HG03060 (cell line): ENCODE measurements around the gene C1orf141.
"Not testable (repeated sequence)": the region's sequence is repeated elsewhere in the genome, so short reads cannot be mapped to it uniquely, and the experiment has no call there.

ENCODE experiments used
- ATAC-seq: cut with Tn5 transposase; IDR thresholded peaks from one replicate; pipeline ENCODE4 v1.9.1; 2021; ENCODE audit warnings: low read depth, moderate number of reproducible peaks; ENCODE audit not compliant: unreplicated experiment

Gene C1orf141

GRCh38 chr1:67089685-67090208, 45.0 kb downstream of the C1orf141 start:
- no peak for ATAC-seq

GRCh38 chr1:67088440-67088839, 46.3 kb downstream of the C1orf141 start:
- ATAC-seq, result no peak

GRCh38 chr1:67085326-67085725, 49.4 kb downstream of the C1orf141 start:
- ATAC-seq, result no peak

- no peak for ATAC-seq
Observed at GRCh38 chr1:67084765-67085318, 49.9 kb downstream of the C1orf141 start.

GRCh38 chr1:67078291-67078690, 56.5 kb downstream of the C1orf141 start:
- no peak for ATAC-seq

GRCh38 chr1:67077593-67077992, 57.2 kb downstream of the C1orf141 start:
- ATAC-seq, result no peak

- no peak for ATAC-seq
Observed at GRCh38 chr1:67072749-67073148, 62.0 kb downstream of the C1orf141 start.

- ATAC-seq, result not testable (repeated sequence)
Observed at GRCh38 chr1:67067655-67068054, 67.1 kb downstream of the C1orf141 start.

- no peak for ATAC-seq
Observed at GRCh38 chr1:67062412-67062811, 72.4 kb downstream of the C1orf141 start.

GRCh38 chr1:67061266-67061665, 73.5 kb downstream of the C1orf141 start:
- no peak for ATAC-seq

GRCh38 chr1:67060811-67061218, 74.0 kb downstream of the C1orf141 start:
- ATAC-seq, result no peak

GRCh38 chr1:67059346-67059745, 75.4 kb downstream of the C1orf141 start:
- no peak for ATAC-seq

GRCh38 chr1:67058761-67059160, 76.0 kb downstream of the C1orf141 start:
- no peak for ATAC-seq

- no peak for ATAC-seq
Observed at GRCh38 chr1:67058242-67058641, 76.5 kb downstream of the C1orf141 start.

- ATAC-seq, result peak; percentile 47
Observed at GRCh38 chr1:67053785-67054772, 80.7 kb downstream of the C1orf141 start, which contains the start of gene SLC35D1. SLC35D1 (minus strand) TSS chr1:67054148; CDS start chr1:67054013, 135 bp downstream.

GRCh38 chr1:67053535-67053784, 81.3 kb downstream of the C1orf141 start:
- ATAC-seq, result peak; percentile 27

- ATAC-seq, result no peak
Observed at GRCh38 chr1:67052741-67053534, 81.8 kb downstream of the C1orf141 start.

GRCh38 chr1:67051196-67051595, 83.6 kb downstream of the C1orf141 start:
- no peak for ATAC-seq

- ATAC-seq, result no peak
Observed at GRCh38 chr1:67044631-67045270, 90.0 kb downstream of the C1orf141 start.

GRCh38 chr1:67043366-67043765, 91.4 kb downstream of the C1orf141 start:
- no peak for ATAC-seq
